Measurements from ENCODE around the gene MPDZ.

DNA sequence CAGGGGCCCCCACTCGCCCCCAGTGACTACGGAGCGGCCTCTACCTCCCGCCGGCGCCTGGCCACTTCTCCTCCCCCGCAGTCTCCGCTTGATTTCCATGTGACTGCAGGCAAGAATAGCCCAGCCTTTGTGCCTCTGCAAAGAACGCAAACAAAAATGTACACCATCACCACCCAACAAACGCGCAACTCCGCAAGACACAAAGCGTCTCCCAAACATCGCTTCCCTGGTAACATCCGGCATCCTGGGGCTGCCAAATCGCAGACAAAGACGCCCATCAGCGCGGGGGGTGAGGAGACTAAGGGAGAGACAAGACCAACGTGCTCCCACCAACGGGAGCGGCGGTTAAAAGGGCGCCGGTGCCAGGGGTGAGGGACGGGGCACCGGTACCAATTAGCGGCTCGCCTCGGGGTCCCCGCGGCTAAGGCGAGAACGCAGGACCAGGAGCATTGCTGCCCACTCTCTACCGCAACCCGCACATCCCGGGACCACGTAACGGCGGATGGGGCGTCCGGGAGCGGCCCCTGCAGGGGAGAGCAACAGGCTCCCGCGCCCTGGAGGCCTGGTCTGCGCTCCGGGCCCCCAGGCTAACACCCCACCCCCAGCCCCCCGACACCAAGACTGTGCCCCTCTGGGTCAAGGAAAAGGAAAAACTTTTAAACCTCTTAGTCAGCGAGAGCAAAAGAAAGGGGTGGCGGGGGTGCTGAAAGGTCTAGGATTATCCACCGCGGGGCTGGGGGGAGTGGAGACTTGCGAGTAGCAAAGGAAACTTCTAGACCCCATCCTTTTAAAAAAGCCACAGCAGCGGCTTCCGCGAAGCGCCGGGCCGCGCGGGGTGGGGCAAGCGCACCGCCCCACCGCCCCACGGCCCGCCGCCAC is 885 bp downstream of the MPDZ start:
- TF ChIP-seq ZNF274 (IDR thresholded peaks at IDR 0.05; ENCODE audit: low read length) (no peak), ZNF274 (tag by site-specific recombination; IDR thresholded peaks at IDR 0.05; ENCODE audit: borderline replicate concordance) (no peak), ZNF747 (tag by site-specific recombination; IDR thresholded peaks at IDR 0.05) (no peak), ZNF776 (tag by site-specific recombination; IDR thresholded peaks at IDR 0.05; ENCODE audit: borderline replicate concordance) (no peak)
- TF ChIP-seq, protein P1, sequence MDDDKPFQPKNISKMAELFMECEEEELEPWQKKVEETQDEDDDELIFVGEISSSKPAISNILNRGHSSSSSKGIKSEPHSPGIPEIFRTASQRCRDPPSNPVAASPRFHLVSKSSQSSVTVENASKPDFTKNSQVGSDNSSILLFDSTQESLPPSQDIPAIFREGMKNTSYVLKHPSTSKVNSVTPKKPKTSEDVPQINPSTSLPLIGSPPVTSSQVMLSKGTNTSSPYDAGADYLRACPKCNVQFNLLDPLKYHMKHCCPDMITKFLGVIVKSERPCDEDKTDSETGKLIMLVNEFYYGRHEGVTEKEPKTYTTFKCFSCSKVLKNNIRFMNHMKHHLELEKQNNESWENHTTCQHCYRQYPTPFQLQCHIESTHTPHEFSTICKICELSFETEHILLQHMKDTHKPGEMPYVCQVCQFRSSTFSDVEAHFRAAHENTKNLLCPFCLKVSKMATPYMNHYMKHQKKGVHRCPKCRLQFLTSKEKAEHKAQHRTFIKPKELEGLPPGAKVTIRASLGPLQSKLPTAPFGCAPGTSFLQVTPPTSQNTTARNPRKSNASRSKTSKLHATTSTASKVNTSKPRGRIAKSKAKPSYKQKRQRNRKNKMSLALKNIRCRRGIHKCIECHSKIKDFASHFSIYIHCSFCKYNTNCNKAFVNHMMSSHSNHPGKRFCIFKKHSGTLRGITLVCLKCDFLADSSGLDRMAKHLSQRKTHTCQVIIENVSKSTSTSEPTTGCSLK (tag by site-specific recombination; IDR thresholded peaks at IDR 0.05) = no peak
